Measurements from ENCODE around the gene DNAJC18. TPM values are rescaled to one million over a fixed set of nuclear protein-coding genes. Genes with fewer than 3 reads are reported as not detected.

The DNAJC18 gene
- polyA plus RNA-seq, 1 donor: 23.0 TPM

DNA sequence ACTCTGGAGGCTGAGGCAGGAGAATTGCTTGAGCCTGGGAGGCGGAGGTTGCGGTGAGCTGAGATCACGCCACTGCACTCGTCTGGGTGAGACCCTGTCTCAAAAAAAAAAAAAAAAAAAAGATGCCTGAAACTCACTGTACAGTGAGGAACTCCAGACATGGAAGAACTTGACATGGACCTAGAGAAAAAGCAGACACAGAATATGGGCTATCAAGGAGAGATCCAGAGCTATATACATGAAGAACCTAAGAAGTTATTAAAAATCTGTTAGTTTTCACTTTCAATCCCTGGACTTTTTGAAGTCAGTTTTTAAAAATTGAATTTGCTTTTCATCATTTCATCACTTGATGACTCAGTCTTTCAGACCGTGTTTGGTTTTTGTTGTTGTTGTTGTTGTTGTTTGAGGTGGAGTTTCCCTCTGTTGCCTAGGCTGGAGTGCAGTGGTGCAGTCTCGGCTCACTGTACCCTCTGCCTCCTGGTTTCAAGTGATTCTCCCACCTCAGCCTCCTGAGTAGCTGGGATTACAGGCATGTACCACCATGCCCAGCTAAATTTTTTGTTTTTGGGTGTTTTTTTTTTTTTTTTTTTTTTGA, 77.4 kb downstream of the DNAJC18 start:
- no peak for DNase-seq

DNA sequence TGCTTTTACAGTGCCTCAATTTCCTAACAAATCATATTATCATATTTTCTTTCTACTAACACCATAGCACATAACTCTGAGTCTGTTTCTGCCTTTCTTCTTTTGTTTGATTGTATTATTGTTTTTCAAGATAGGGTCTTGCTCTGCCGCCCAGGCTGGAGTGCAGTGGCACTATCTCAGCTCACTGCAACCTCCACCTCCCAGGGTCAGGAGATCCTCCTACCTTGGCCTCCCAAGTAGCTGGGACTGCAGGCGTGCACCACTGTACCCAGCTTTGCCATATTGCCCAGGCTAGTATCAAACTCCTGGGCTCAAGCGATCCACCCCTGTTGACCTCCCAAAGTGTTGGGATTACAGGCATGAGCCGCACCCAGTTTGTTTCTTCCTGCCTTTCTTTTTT, 78.9 kb downstream of the DNAJC18 start:
- DNase-seq: no peak

Other genes starting within 250 kb of the DNAJC18 start
- gene SIL1, start 241.2 kb downstream of the DNAJC18 start, polyA plus RNA-seq (ENCODE audit: insufficient read length): 27.9 TPM
- gene MATR3, start 145.8 kb downstream of the DNAJC18 start, polyA plus RNA-seq (ENCODE audit: insufficient read length): 262 TPM
- gene PAIP2, start 97.7 kb downstream of the DNAJC18 start, polyA plus RNA-seq (ENCODE audit: insufficient read length): 106 TPM
- 0.48 TPM for gene SLC23A1, start 56.2 kb downstream of the DNAJC18 start, polyA plus RNA-seq (ENCODE audit: insufficient read length)
- gene MZB1, start 49.6 kb downstream of the DNAJC18 start, polyA plus RNA-seq (ENCODE audit: insufficient read length): 0.53 TPM
- 55.2 TPM for gene PROB1, start 44.4 kb downstream of the DNAJC18 start, polyA plus RNA-seq (ENCODE audit: insufficient read length)
- 14.9 TPM for gene SPATA24, start 35.4 kb downstream of the DNAJC18 start, polyA plus RNA-seq (ENCODE audit: insufficient read length)
- 29.6 TPM for gene ECSCR, start 23.2 kb upstream of the DNAJC18 start, polyA plus RNA-seq (ENCODE audit: insufficient read length)
- not detected for gene SMIM33, start 31.5 kb upstream of the DNAJC18 start, polyA plus RNA-seq (ENCODE audit: insufficient read length)
- gene STING1, start 43.2 kb upstream of the DNAJC18 start, polyA plus RNA-seq (ENCODE audit: insufficient read length): 49.0 TPM
- gene UBE2D2, start 121.8 kb upstream of the DNAJC18 start, polyA plus RNA-seq (ENCODE audit: insufficient read length): 112 TPM
- 95.0 TPM for gene CXXC5, start 208.8 kb upstream of the DNAJC18 start, polyA plus RNA-seq (ENCODE audit: insufficient read length)

Measured in hindlimb muscle (tissue), 1 donor.